Activated naive CD8-positive, alpha-beta T cell treated with anti-CD3 and anti-CD28 coated beads, Interleukin-2, amount 50 U/mL, for 24 hours (primary cell): ENCODE data around the gene GLI3.

Source experiments
- ATAC-seq: fragments of 150-1000 bp; cut with Tn5 transposase; one replicate; pipeline ENCODE4 v1.10.0; 2021
- DNase-seq: peaks from one replicate; pipeline ENCODE4 v3.0.0; 2021
- H3K27ac Mint-ChIP-seq: one replicate; pipeline ENCODE4 v1.8.0; 2021; ENCODE audit warnings: mild to moderate bottlenecking, mixed read lengths
- H3K27me3 Mint-ChIP-seq: one replicate; pipeline ENCODE4 v1.8.0; 2021; ENCODE audit warnings: mixed read lengths
- H3K36me3 Mint-ChIP-seq: one replicate; pipeline ENCODE4 v1.8.0; 2021; ENCODE audit warnings: low read depth, mixed read lengths
- H3K4me1 Mint-ChIP-seq: one replicate; pipeline ENCODE4 v1.8.0; 2021; ENCODE audit warnings: mixed read lengths
- H3K4me3 Mint-ChIP-seq: one replicate; pipeline ENCODE4 v1.8.0; 2021; ENCODE audit warnings: mild to moderate bottlenecking, moderate library complexity, mixed read lengths
- H3K9me3 Mint-ChIP-seq: one replicate; pipeline ENCODE4 v1.8.0; 2021; ENCODE audit warnings: mixed read lengths

Gene GLI3

GRCh38 chr7:42017349-42017986, 219.5 kb downstream of the GLI3 start:
- peaks cover 12% of the 10 kb centered on the region for H3K27me3 Mint-ChIP-seq
- peaks cover 2% of the 10 kb centered on the region for H3K36me3 Mint-ChIP-seq
- no peaks in the 10 kb centered on the region for H3K4me1 Mint-ChIP-seq
- H3K9me3 Mint-ChIP-seq: peaks cover 14% of the 10 kb centered on the region
- DNase-seq (no peak), ATAC-seq (no peak)
- H3K27ac Mint-ChIP-seq: no peak overlapping the region
- H3K4me3 Mint-ChIP-seq: no peak overlapping the region

DNA sequence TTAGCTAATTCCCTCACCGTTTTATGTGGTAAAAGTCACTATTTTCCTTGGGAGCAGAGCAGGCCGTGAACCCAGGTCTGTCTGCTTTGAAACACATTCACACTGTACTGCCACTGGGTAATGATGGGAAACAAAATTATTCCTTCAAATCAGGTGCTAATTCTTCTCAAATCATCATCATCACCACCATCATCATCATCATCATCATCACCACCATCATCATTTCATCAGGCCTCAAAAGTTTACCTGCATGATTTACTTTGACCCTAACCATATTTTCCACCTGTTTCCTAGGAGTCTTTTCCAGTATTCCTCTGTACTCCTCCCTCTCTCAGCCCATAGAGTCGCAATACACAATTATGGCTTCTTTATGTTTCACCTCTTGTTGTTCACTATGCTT, 220.5 kb downstream of the GLI3 start:
- no peak overlapping the region for H3K27ac Mint-ChIP-seq
- ATAC-seq (no peak), DNase-seq (no peak)
- H3K27me3 Mint-ChIP-seq: peaks cover 9% of the 10 kb centered on the region
- no peak overlapping the region for H3K4me3 Mint-ChIP-seq
- no peaks in the 10 kb centered on the region for H3K4me1 Mint-ChIP-seq
- H3K36me3 Mint-ChIP-seq: peaks cover 2% of the 10 kb centered on the region
- H3K9me3 Mint-ChIP-seq: peaks cover 14% of the 10 kb centered on the region

GRCh38 chr7:42014625-42015618, 222.1 kb downstream of the GLI3 start:
- Mint-ChIP-seq H3K9me3 (peaks cover 14% of the 10 kb centered on the region), H3K27me3 (peaks cover 13% of the 10 kb centered on the region), H3K36me3 (peaks cover 2% of the 10 kb centered on the region), H3K4me1 (no peaks in the 10 kb centered on the region), H3K27ac (no peak overlapping the region), H3K4me3 (no peak overlapping the region)
- DNase-seq (peak; percentile 42), ATAC-seq (no peak)

DNA sequence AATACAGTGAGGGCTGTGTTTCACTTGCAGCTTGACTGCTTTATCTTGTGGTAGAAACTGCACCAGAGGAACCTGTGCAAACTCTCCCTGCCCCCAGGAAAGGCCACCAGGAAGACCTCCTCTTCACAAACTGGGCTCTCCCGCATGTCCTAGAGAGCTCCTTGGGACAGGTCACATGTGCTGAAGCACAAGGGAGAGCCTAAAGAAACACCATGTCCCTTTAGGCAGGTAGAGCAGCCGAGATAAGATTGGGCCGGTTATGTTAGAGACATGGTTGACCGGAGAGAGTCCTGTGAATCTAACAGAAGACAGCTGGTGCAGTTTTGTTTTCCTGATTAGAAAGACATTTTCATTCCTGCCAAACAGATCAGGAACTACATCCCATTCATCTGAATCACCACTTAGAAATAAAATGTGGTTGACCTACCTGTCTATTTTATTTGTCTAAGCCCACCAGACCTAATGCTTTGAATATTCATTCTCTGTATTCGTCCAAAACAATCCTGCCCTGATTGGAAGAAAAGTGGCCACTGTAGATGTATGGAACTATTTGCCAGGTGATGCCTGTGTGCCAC, 224.1 kb downstream of the GLI3 start:
- Mint-ChIP-seq H3K9me3 (peaks cover 14% of the 10 kb centered on the region), H3K27me3 (peaks cover 8% of the 10 kb centered on the region), H3K4me3 (no peak overlapping the region), H3K4me1 (no peaks in the 10 kb centered on the region), H3K36me3 (peaks cover 2% of the 10 kb centered on the region), H3K27ac (no peak overlapping the region)
- no peak for DNase-seq
- no peak for ATAC-seq

- no peak overlapping the region for H3K27ac Mint-ChIP-seq
- ATAC-seq (no peak), DNase-seq (no peak)
- H3K36me3 Mint-ChIP-seq: peaks cover 2% of the 10 kb centered on the region
- H3K27me3 Mint-ChIP-seq: peaks cover 8% of the 10 kb centered on the region
- no peak overlapping the region for H3K4me3 Mint-ChIP-seq
- no peaks in the 10 kb centered on the region for H3K4me1 Mint-ChIP-seq
- peaks cover 14% of the 10 kb centered on the region for H3K9me3 Mint-ChIP-seq
Observed at GRCh38 chr7:42012313-42012712, 224.7 kb downstream of the GLI3 start.

- Mint-ChIP-seq H3K9me3 (peaks cover 14% of the 10 kb centered on the region), H3K27ac (no peak overlapping the region)
- no peak for ATAC-seq
Observed at GRCh38 chr7:42011846-42012245, 225.2 kb downstream of the GLI3 start.

DNA sequence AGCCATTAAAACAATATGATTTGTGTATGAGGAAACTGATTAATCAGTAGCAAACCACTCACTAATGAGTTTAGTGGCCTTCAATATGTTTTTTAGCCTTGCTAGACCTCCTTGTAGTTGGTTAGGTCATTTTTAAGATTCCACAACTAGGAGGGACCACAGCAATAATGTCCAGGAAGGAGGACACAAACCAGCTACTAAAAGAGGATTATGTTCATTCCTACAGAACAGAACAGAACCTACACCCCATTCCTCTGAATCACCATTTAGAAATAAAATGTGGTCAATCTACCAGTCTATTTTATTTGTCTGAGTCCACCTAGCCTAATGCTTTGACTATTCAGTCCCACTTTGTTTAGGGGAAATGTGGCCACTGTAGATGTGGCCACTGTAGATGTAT, 226.3 kb downstream of the GLI3 start:
- ATAC-seq: no peak
- DNase-seq: no peak
- H3K4me1 Mint-ChIP-seq: no peaks in the 10 kb centered on the region
- peaks cover 7% of the 10 kb centered on the region for H3K27me3 Mint-ChIP-seq
- H3K9me3 Mint-ChIP-seq: peaks cover 14% of the 10 kb centered on the region
- no peak overlapping the region for H3K27ac Mint-ChIP-seq
- H3K4me3 Mint-ChIP-seq: no peak overlapping the region
- peaks cover 2% of the 10 kb centered on the region for H3K36me3 Mint-ChIP-seq

More at GRCh38 chr7:42011846-42012245, 225.2 kb downstream of the GLI3 start:
- peaks cover 2% of the 10 kb centered on the region for H3K36me3 Mint-ChIP-seq
- peaks cover 8% of the 10 kb centered on the region for H3K27me3 Mint-ChIP-seq
- H3K4me3 Mint-ChIP-seq: no peak overlapping the region
- DNase-seq: no peak
- H3K4me1 Mint-ChIP-seq: no peaks in the 10 kb centered on the region

DNA sequence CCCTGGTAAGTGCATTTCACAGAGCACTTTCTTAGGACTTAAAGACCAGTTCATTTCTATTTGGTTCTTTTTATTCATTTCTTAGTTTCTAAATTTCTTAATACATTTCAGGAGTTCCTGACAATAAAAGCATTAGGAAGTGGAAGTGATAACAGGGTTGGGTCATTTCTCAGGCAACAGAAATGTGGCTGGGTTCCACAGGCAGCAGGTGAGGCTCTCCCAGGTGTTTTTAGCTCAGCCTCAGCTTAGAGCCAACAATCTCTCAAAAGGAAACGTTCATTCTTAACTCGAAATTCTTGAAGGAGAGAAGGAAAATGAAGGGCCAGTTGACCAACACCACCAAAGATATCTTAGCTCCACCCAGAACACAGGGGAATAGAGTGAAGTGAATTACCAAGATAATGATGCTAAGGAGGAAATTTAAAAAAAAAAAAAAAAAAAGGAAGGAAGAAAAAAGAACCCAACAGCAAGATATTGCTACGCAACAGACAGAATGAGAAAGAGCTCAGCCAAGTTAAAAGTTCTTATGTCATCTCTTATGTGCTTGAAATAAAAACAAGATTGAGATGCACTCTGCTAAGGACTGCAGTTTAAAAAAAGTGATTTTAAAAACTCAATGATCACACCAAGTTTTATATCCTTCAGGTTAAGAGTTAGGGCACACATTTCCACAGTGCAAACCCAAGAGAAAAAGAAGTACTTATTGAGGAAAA, 230.1 kb downstream of the GLI3 start:
- DNase-seq: no peak
- ATAC-seq: no peak
- H3K36me3 Mint-ChIP-seq: no peaks in the 10 kb centered on the region

DNA sequence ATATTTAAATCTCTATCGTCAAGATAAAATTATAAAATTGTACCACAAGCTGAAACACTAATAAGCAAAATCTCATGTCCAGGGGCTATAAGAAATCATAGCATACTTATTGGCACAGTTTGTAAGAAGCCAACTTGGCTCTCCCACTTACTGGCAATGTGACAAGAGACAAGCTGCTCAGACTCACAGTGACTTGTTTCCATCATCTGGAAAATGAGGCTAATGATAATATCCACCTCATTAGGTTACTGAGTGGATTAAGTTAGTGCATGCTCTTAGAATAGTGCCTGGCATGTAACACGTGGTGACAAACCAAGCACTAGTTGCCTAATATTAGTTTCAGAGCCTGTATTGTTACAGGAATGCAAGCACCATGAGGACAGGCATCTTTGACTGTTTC, 234.4 kb downstream of the GLI3 start:
- no peak overlapping the region for H3K4me3 Mint-ChIP-seq
- no peak overlapping the region for H3K27ac Mint-ChIP-seq
- DNase-seq: no peak
- H3K36me3 Mint-ChIP-seq: no peaks in the 10 kb centered on the region
- peaks cover 5% of the 10 kb centered on the region for H3K27me3 Mint-ChIP-seq
- H3K9me3 Mint-ChIP-seq: no peaks in the 10 kb centered on the region
- no peak for ATAC-seq
- no peaks in the 10 kb centered on the region for H3K4me1 Mint-ChIP-seq

More for the DNA sequence above, 230.1 kb downstream of the GLI3 start:
- Mint-ChIP-seq H3K4me1 (no peaks in the 10 kb centered on the region), H3K9me3 (no peaks in the 10 kb centered on the region), H3K27me3 (peaks cover 5% of the 10 kb centered on the region), H3K27ac (no peak overlapping the region), H3K4me3 (no peak overlapping the region)

- H3K9me3 Mint-ChIP-seq: no peaks in the 10 kb centered on the region
- DNase-seq: no peak
- no peak overlapping the region for H3K4me3 Mint-ChIP-seq
- peaks cover 5% of the 10 kb centered on the region for H3K27me3 Mint-ChIP-seq
- H3K27ac Mint-ChIP-seq: no peak overlapping the region
- no peaks in the 10 kb centered on the region for H3K36me3 Mint-ChIP-seq
- no peak for ATAC-seq
- H3K4me1 Mint-ChIP-seq: no peaks in the 10 kb centered on the region
Observed at GRCh38 chr7:41999736-42000283, 237.2 kb downstream of the GLI3 start.

- Mint-ChIP-seq H3K9me3 (no peaks in the 10 kb centered on the region), H3K36me3 (no peaks in the 10 kb centered on the region), H3K27ac (no peak overlapping the region), H3K4me3 (no peak overlapping the region), H3K27me3 (peaks cover 5% of the 10 kb centered on the region), H3K4me1 (no peaks in the 10 kb centered on the region)
- ATAC-seq (no peak), DNase-seq (no peak)
Observed at GRCh38 chr7:41998041-41998440, 239.0 kb downstream of the GLI3 start.

DNA sequence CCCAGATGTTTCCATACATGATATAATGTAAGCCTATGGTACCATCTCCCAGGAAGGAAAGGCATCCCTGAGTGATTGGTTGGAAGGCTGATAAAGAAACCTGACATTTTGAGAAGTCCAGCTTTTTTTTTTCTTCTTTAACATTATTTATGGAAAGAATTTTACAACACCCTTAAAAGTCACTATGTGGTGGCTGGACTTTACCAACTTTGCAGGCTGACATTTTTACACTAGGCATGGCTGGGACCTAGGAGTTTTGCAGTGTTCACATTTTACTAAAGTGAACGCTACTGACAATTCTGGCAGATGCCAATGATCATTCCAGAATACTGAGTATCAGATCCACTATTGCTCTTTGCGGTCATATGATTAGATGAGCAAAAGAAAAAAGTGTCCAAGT, 239.9 kb downstream of the GLI3 start:
- no peaks in the 10 kb centered on the region for H3K4me1 Mint-ChIP-seq
- ATAC-seq: no peak
- H3K9me3 Mint-ChIP-seq: no peaks in the 10 kb centered on the region
- DNase-seq: no peak
- peaks cover 5% of the 10 kb centered on the region for H3K27me3 Mint-ChIP-seq
- H3K4me3 Mint-ChIP-seq: no peak overlapping the region
- H3K36me3 Mint-ChIP-seq: no peaks in the 10 kb centered on the region
- H3K27ac Mint-ChIP-seq: no peak overlapping the region

DNA sequence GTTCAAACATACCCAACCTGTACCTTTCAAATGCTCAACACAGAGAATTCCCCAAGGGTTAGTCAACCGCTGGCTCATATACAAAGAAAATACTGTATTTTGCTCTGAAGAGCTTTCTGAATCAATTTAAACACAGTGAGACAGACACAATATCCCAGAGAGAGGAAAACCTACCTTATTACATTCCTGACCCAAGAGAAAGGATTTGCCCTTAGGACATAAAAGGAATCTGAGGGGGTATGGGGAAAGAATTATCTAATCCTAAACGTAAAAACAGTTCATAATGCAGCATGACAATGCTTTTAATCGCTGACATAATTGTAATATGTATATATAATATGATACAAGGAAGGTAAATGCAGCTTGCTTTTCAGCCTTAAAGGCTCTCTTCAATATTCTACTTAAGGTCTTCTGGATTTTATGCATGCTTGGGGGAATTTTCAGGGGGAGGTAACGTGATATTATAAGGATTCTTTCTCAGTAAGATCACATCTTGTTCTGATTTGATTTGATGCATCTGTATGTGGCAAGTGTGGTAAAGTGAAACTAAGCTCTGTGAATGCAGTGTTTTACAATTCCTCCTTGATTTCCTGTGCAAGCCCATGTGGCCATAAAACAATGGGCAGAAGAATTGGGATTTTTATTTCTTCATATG, 240.5 kb downstream of the GLI3 start:
- DNase-seq (no peak), ATAC-seq (no peak)
- H3K27ac Mint-ChIP-seq: no peak overlapping the region
- H3K9me3 Mint-ChIP-seq: no peaks in the 10 kb centered on the region
- H3K4me3 Mint-ChIP-seq: no peak overlapping the region
- H3K4me1 Mint-ChIP-seq: no peaks in the 10 kb centered on the region
- H3K36me3 Mint-ChIP-seq: no peaks in the 10 kb centered on the region
- peaks cover 5% of the 10 kb centered on the region for H3K27me3 Mint-ChIP-seq
